Adrenal gland (tissue), 12 donors: ENCODE results near the gene TMUB2. TPM values are rescaled to one million over a fixed set of nuclear protein-coding genes. Genes with fewer than 3 reads are reported as not detected.

Source experiments
- DNase-seq, 7 donors: peaks; one replicate each; pipeline ENCODE4 v3.0.0-alpha.2; 2019 to 2020
- H3K27ac ChIP-seq, 5 donors: fragments of 200-600 bp; sonication (generic) in 4 of 5; 1 replicate in 3 of 5; 2 replicates in 2 of 5; pipeline versions ENCODE4 v1.5.1 to v1.8.0; 2016 to 2020; ENCODE audit warnings: mild to moderate bottlenecking in 1 of 5
- H3K27me3 ChIP-seq: fragments of 200-600 bp; 2 replicates; pipeline ENCODE4 v1.8.0; 2021
- H3K36me3 ChIP-seq, 2 donors: fragments of 200-600 bp; replicated peaks in 1 of 2; 1 replicate in 1 of 2; 2 replicates in 1 of 2; pipeline versions ENCODE4 v1.5.1 to v1.8.0; 2018 to 2022
- H3K4me1 ChIP-seq, 2 donors: fragments of 200-600 bp; replicated peaks in 1 of 2; 1 replicate in 1 of 2; 2 replicates in 1 of 2; pipeline versions ENCODE4 v1.5.1 to v1.8.0; 2018 to 2021
- H3K4me3 ChIP-seq, 4 donors: fragments of 200-600 bp; sonication (generic) in 3 of 4; one replicate each; pipeline ENCODE4 v1.5.1; 2016 to 2018
- H3K9me3 ChIP-seq, 3 donors: fragments of 200-600 bp; sonication (generic) in 1 of 3; replicated peaks in 1 of 3; 1 replicate in 2 of 3; 2 replicates in 1 of 3; pipeline versions ENCODE4 v1.5.1 to v1.8.0; 2016 to 2021
- POLR2A ChIP-seq, 2 donors: fragments of 450-650 bp; IDR thresholded peaks; one replicate each; pipeline ENCODE4 v1.6.1; 2017; ENCODE audit warnings: antibody characterized with exemption in 2 of 2, mild to moderate bottlenecking in 2 of 2, moderate library complexity in 1 of 2
- WGBS, 4 donors: extraction: QIAGEN DNeasy Blood & Tissue Kit in 2 of 4; methylation state at CpG; one replicate each; pipeline versions ENCODE4 v1.1.5 to v1.1.7; 2013 to 2017; 5-methylcytosine and 5-hydroxymethylcytosine counted together
- intact Hi-C, 2 donors: fragments of 100-400 bp; cut with DNase I; formaldehyde crosslinking; loops; one replicate each; pipeline versions ENCODE4 v1.14.1 to v1.15.0; 2022 to 2023
- polyA plus RNA-seq, 3 donors: library from polyadenylated mRNA; stranded (reverse); fragments of 200-250 nt in 2 of 3; fragments of 350-450 nt in 1 of 3; fragmentation: Illumina TruSeq in 1 of 3; extraction: RNeasy Lipid Tissue Mini Kit (QIAGEN cat#74804) in 1 of 3; gene quantifications; one replicate each; pipeline ENCODE4 v1.2.3, GENCODE V29; 2013 to 2014
- total RNA-seq, 9 donors: library from RNA; depleted of rRNA in 4 of 9; stranded (reverse); fragments of >200 nt in 4 of 9; fragments of 120-200 nt in 1 of 9; fragmentation: NEBNext Ultra II Directional in 1 of 9; extraction: Animal tissue kit (Norgen Biotek cat#: 25700) in 1 of 9; gene quantifications; one replicate each; pipeline versions ENCODE4 v1.1.0 to v1.2.4, GENCODE V29; 2013 to 2023
- TF ChIP-seq, protein P1 (sequence below), 6 experiments: fragments of 450-650 bp in 4 of 6; fragments of 200-600 bp in 2 of 6; sonication (generic) in 1 of 6; IDR thresholded peaks; 1 replicate in 5 of 6; 2 replicates in 1 of 6; pipeline versions ENCODE4 v1.5.1 to v1.8.0; 2016 to 2021; ENCODE audit warnings: antibody characterized with exemption in 6 of 6, mild to moderate bottlenecking in 2 of 6, moderate library complexity in 1 of 6
- donor health status: healthy with polysubstance abuse.
- donor health status: Bipolar disorder and iron deficiency.
- donor health status: DM: yes; HTN: yes; CAD: no.
- donor health status: DM: no; HTN: no; CAD: no.
- donor health status: DM: no; HTN: no; CAD: no.
- donor health status: DM: yes; HTN: yes; CAD: no.

The TMUB2 gene
- total and polyA plus RNA-seq, 12 donors: 21.8 to 89.3 (median 40.3) TPM

DNA sequence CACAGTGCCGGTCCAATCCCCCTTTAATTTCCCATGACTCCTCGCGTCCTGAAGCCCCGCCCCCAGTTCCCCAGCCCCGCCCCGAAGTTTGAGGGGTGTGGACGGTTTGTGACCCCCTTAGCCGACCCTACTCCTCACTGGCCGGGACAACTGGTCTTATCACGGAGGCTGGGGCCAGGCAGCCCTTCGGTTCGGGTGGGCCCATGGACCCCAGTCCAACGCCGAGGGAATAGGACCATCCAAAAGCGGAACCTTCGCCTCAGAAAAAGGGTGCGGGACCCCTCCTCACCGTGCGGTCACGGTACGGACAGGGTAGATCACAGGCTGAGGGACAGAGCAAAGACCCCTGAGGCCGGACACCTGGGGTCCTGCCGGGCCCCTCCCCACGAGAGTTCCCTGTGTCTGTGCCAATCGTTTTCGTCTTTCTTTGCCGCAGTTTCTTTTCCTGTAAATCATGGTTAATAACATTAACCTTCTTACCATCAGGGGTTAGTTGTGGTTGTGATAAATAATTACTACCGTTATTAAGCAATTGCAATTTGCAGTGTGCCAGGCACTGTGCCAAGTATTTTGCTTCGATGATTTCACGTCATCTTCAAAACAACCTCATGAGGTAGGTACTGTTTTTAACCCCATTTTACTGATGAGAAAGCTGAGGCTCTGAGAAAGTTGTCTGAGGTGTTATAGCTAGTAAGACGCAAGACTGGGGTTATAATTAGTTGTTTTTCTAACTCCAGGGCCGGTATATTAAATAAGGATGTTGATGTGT lies 543 bp downstream of the TMUB2 start:
- TF ChIP-seq, protein P1, sequence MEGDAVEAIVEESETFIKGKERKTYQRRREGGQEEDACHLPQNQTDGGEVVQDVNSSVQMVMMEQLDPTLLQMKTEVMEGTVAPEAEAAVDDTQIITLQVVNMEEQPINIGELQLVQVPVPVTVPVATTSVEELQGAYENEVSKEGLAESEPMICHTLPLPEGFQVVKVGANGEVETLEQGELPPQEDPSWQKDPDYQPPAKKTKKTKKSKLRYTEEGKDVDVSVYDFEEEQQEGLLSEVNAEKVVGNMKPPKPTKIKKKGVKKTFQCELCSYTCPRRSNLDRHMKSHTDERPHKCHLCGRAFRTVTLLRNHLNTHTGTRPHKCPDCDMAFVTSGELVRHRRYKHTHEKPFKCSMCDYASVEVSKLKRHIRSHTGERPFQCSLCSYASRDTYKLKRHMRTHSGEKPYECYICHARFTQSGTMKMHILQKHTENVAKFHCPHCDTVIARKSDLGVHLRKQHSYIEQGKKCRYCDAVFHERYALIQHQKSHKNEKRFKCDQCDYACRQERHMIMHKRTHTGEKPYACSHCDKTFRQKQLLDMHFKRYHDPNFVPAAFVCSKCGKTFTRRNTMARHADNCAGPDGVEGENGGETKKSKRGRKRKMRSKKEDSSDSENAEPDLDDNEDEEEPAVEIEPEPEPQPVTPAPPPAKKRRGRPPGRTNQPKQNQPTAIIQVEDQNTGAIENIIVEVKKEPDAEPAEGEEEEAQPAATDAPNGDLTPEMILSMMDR (IDR thresholded peaks at IDR 0.05): no peak
- TF ChIP-seq POLR2A (IDR thresholded peaks at IDR 0.05): no peak
- intact Hi-C loops: no loop called here
- Histone ChIP-seq H3K27me3 (no peaks in the 10 kb centered on the region), H3K4me1 (peaks cover 11 to 35% of the 10 kb centered on the region in 2 donors), H3K9me3 (no peaks in the 10 kb centered on the region), H3K36me3 (peaks cover 0 to 35% of the 10 kb centered on the region in 2 donors), H3K27ac (peak overlapping the region; percentile 84 to 99 (median 98)), H3K4me3 (peak overlapping the region; percentile 58 to 94 (median 74))
- 2% methylated on average over 26 to 32 of the region's 32 CpGs for WGBS, 4 donors
- DNase-seq: peak in 5 of 7 donors; percentile 47 to 84 (median 70)

DNA sequence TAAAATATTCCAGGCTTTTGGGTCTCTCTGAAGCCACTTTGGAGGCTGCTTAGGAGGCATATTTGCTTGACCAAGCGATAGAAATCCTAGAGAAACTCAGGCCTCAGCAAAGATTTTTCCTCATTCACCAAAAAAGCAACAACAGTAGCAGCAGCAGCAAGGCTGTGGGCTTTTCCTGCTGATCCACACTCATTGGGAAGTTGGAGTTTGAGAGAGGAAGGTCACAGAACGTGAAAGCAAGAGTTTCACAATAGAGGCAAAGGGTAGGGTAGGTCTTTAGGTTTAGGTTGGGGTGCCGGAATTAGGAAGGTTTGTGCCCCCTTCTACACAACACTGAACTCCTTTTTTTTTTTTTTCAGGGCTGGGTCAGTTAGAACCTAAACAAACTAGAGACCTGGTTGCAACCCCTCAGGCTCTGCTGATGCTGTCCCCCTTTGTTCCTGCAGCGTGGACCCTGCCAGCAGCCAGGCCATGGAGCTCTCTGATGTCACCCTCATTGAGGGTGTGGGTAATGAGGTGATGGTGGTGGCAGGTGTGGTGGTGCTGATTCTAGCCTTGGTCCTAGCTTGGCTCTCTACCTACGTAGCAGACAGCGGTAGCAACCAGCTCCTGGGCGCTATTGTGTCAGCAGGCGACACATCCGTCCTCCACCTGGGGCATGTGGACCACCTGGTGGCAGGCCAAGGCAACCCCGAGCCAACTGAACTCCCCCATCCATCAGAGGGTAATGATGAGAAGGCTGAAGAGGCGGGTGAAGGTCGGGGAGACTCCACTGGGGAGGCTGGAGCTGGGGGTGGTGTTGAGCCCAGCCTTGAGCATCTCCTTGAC lies 2.0 kb downstream of the TMUB2 start:
- H3K4me1 ChIP-seq: peaks cover 11 to 35% of the 10 kb centered on the region in 2 donors
- H3K27ac ChIP-seq: peak overlapping the region in 2 of 5 donors; percentile 99
- intact Hi-C loops: no loop called here

DNA sequence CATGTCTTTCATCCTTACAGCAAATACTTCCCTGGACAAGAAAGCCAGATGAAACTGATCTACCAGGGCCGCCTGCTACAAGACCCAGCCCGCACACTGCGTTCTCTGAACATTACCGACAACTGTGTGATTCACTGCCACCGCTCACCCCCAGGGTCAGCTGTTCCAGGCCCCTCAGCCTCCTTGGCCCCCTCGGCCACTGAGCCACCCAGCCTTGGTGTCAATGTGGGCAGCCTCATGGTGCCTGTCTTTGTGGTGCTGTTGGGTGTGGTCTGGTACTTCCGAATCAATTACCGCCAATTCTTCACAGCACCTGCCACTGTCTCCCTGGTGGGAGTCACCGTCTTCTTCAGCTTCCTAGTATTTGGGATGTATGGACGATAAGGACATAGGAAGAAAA lies 3.7 kb downstream of the TMUB2 start:
- intact Hi-C loops: no loop called here
- DNase-seq: peak in 1 of 7 donors; percentile 60
- Histone ChIP-seq H3K27me3 (no peaks in the 10 kb centered on the region), H3K27ac (no peak overlapping the region), H3K4me1 (peaks cover 5 to 22% of the 10 kb centered on the region in 2 donors), H3K36me3 (peaks cover 0 to 51% of the 10 kb centered on the region in 2 donors), H3K4me3 (no peak overlapping the region), H3K9me3 (no peaks in the 10 kb centered on the region)
- 87 to 92% (median 90%) methylated on average over 10 of the region's 10 CpGs for WGBS, 4 donors
- TF ChIP-seq, protein P1 (IDR thresholded peaks at IDR 0.05): no peak
- TF ChIP-seq POLR2A (IDR thresholded peaks at IDR 0.05): no peak

More for the DNA sequence above, 2.0 kb downstream of the TMUB2 start:
- no peaks in the 10 kb centered on the region for H3K27me3 ChIP-seq
- DNase-seq: no peak
- H3K36me3 ChIP-seq: peaks cover 0 to 34% of the 10 kb centered on the region in 2 donors
- TF ChIP-seq, protein P1 (IDR thresholded peaks at IDR 0.05): no peak
- no peak for TF ChIP-seq POLR2A (IDR thresholded peaks at IDR 0.05)
- H3K9me3 ChIP-seq: no peaks in the 10 kb centered on the region
- 67 to 77% (median 77%) methylated on average over 4 to 12 of the region's 12 CpGs for WGBS, 4 donors
- H3K4me3 ChIP-seq: peak overlapping the region in 1 of 4 donors; percentile 68

DNA sequence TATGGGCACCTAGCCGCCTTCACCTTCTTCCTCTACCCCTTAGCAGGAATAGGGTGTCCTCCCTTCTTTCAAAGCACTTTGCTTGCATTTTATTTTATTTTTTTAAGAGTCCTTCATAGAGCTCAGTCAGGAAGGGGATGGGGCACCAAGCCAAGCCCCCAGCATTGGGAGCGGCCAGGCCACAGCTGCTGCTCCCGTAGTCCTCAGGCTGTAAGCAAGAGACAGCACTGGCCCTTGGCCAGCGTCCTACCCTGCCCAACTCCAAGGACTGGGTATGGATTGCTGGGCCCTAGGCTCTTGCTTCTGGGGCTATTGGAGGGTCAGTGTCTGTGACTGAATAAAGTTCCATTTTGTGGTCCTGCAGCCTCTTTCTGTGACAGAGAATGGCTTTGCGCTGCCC lies 4.6 kb downstream of the TMUB2 start:
- TF ChIP-seq POLR2A (IDR thresholded peaks at IDR 0.05): no peak
- TF ChIP-seq, protein P1 (IDR thresholded peaks at IDR 0.05): no peak
- Histone ChIP-seq H3K4me3 (no peak overlapping the region), H3K27ac (no peak overlapping the region), H3K36me3 (peaks cover 0 to 58% of the 10 kb centered on the region in 2 donors), H3K9me3 (no peaks in the 10 kb centered on the region), H3K27me3 (no peaks in the 10 kb centered on the region), H3K4me1 (peaks cover 0 to 17% of the 10 kb centered on the region in 2 donors)
- 69 to 76% (median 72%) methylated on average over 5 of the region's 5 CpGs for WGBS, 4 donors
- intact Hi-C loops: no loop called here
- DNase-seq: peak in 1 of 7 donors; percentile 64
